PFSK-1 (cell line): ENCODE results near the gene CTPS1.

Experiments used
- FOXP2 ChIP-seq: optimal IDR thresholded peaks from 2 replicates; pipeline ENCODE3; 2011; ENCODE audit warnings: borderline replicate concordance, control low read depth, inconsistent platforms; ENCODE audit not compliant: insufficient read depth; ENCODE audit errors: extremely low read length, extremely low read depth
- POLR2AphosphoS5 ChIP-seq: IDR thresholded peaks from 2 replicates; pipeline ENCODE4 v1.6.1; 2012; ENCODE audit warnings: low read depth, mild to moderate bottlenecking, control low read depth, low read length, moderate library complexity
- SIN3A ChIP-seq: IDR thresholded peaks from 2 replicates; pipeline ENCODE4 v1.6.1; 2012; ENCODE audit warnings: mild to moderate bottlenecking, low read length, moderate library complexity, borderline replicate concordance; ENCODE audit not compliant: insufficient read depth
- TAF1 ChIP-seq: IDR thresholded peaks from 2 replicates; pipeline ENCODE4 v1.6.1; 2012; ENCODE audit warnings: low read length, control low read depth, borderline replicate concordance; ENCODE audit not compliant: insufficient read depth
- TF ChIP-seq, protein P1 (sequence below), 2 experiments: IDR thresholded peaks; 2 replicates each; pipeline versions ENCODE4 v1.6.1 to v1.8.0; 2011 to 2012; ENCODE audit warnings: low read depth in 2 of 2, low read length in 2 of 2, control low read depth in 1 of 2, inconsistent platforms in 1 of 2, mild to moderate bottlenecking in 1 of 2, moderate library complexity in 1 of 2; ENCODE audit not compliant: insufficient read depth in 1 of 2

DNA sequence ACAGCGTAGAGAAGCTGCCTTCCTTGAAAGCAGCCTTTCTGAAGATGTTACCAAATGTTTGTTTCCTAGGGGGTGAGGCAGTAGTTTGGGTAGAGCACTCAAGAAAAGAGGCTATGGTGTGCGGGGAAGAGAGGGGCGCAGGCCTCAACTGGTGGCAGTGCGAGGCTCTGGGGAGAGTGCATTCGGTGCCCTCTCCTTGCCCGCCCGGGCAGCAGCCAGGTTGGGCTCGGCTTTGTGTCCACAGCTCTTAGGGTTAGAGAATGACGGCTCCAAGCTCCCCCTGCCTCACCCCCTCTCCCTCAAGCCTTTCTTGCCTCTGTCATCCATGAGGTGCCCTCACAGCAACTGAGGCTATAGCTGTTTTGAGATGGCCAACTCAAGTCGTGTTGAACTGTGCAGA is 42.9 kb downstream of the CTPS1 start:
- no peak for TF ChIP-seq POLR2AphosphoS5
- TF ChIP-seq, protein P1, sequence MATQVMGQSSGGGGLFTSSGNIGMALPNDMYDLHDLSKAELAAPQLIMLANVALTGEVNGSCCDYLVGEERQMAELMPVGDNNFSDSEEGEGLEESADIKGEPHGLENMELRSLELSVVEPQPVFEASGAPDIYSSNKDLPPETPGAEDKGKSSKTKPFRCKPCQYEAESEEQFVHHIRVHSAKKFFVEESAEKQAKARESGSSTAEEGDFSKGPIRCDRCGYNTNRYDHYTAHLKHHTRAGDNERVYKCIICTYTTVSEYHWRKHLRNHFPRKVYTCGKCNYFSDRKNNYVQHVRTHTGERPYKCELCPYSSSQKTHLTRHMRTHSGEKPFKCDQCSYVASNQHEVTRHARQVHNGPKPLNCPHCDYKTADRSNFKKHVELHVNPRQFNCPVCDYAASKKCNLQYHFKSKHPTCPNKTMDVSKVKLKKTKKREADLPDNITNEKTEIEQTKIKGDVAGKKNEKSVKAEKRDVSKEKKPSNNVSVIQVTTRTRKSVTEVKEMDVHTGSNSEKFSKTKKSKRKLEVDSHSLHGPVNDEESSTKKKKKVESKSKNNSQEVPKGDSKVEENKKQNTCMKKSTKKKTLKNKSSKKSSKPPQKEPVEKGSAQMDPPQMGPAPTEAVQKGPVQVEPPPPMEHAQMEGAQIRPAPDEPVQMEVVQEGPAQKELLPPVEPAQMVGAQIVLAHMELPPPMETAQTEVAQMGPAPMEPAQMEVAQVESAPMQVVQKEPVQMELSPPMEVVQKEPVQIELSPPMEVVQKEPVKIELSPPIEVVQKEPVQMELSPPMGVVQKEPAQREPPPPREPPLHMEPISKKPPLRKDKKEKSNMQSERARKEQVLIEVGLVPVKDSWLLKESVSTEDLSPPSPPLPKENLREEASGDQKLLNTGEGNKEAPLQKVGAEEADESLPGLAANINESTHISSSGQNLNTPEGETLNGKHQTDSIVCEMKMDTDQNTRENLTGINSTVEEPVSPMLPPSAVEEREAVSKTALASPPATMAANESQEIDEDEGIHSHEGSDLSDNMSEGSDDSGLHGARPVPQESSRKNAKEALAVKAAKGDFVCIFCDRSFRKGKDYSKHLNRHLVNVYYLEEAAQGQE (IDR thresholded peaks at IDR 0.05; ENCODE audit: insufficient read depth in 1 of 2, low read depth in 2 of 2, low read length in 2 of 2), result no peak
- no peak for TF ChIP-seq TAF1
- TF ChIP-seq SIN3A, result no peak
- no peak for TF ChIP-seq FOXP2
